Activated CD4-positive, alpha-beta memory T cell treated with anti-CD3 and anti-CD28 coated beads for 36 hours (primary cell): ENCODE results near the gene RNF215. TPM values are rescaled to one million over a fixed set of nuclear protein-coding genes. Genes with fewer than 3 reads are reported as not detected.

Source experiments
- CTCF ChIA-PET: fragments of 350-600 bp; sonication (Branson Sonifier 250); formaldehyde crosslinking; loops from one replicate; lab custom pipeline; 2021; ENCODE audit warnings: antibody characterized with exemption, inconsistent platforms; lab: Charles Lee
- POLR2A ChIA-PET: fragments of 350-600 bp; sonication (Branson Sonifier 250); formaldehyde crosslinking; loops from one replicate; lab custom pipeline; 2021; ENCODE audit warnings: antibody characterized with exemption; lab: Charles Lee
- DNase-seq: peaks from one replicate; pipeline ENCODE4 v3.0.0-alpha.2; 2020
- H3K27ac Mint-ChIP-seq: one replicate; pipeline ENCODE4 v1.8.0; 2021; ENCODE audit warnings: mixed read lengths
- H3K27me3 Mint-ChIP-seq: one replicate; pipeline ENCODE4 v1.8.0; 2021; ENCODE audit warnings: mixed read lengths
- H3K36me3 Mint-ChIP-seq: one replicate; pipeline ENCODE4 v1.8.0; 2021; ENCODE audit warnings: mixed read lengths
- H3K4me1 Mint-ChIP-seq: one replicate; pipeline ENCODE4 v1.8.0; 2021; ENCODE audit warnings: low read depth, mixed read lengths
- H3K4me3 Mint-ChIP-seq: one replicate; pipeline ENCODE4 v1.8.0; 2021; ENCODE audit warnings: mild to moderate bottlenecking, mixed read lengths
- H3K9me3 Mint-ChIP-seq: one replicate; pipeline ENCODE4 v1.8.0; 2021; ENCODE audit warnings: mixed read lengths
- intact Hi-C: fragments of 100-400 bp; cut with micrococcal nuclease; formaldehyde crosslinking; loops from one replicate; pipeline ENCODE4 v1.15.1; 2023
- total RNA-seq, 2 experiments: library from RNA; stranded (reverse); gene quantifications; one replicate each; pipeline ENCODE4 v1.2.3, GENCODE V29; 2021

Gene RNF215
- total RNA-seq, 2 experiments from 2014 or later = 8.8 to 10.2 TPM

DNA sequence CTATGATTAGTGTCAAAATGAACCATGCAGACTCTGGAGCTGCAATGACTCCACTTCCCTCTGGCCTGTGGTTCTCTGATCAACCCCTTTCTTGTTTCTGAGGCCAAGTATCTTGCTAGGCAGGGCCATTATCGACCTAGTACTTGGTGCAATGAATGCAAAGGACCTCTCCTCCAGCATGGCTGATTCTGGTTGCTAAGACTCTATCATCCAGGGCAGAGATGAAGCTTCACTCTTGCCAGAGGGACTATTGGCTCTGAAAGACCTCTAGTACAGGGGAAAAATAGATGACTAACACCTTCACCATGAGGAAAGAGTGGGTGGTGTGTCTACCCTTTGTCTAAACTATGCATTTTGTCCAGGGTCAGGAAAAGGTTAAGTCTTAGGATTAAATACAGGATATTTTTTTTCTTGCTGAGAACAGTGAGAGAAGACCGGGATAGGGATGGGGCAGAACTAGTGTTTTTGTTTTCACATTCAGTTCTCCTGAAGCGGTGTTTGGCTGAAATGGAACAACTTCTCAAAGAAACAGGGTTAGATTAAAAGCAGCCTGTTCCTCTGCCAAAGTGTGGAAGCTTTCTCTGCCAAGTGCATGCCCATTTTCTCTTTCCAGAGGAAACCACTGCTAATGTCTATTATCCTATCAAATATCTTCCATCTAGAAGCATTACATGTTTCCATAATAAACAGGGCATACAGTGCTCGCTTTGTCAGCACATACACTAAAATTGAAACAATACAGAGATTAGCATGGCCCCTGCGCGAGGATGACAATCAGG is 33.3 kb upstream of the RNF215 start:
- Mint-ChIP-seq H3K4me1 (peaks cover 43% of the 10 kb centered on the region), H3K36me3 (peaks cover 40% of the 10 kb centered on the region), H3K4me3 (peak overlapping the region; percentile 25), H3K27me3 (no peaks in the 10 kb centered on the region), H3K27ac (peak overlapping the region; percentile 75), H3K9me3 (no peaks in the 10 kb centered on the region)
- DNase-seq = peak; percentile 21
- intact Hi-C loops = loop anchor here (5.0 to 10.0 kb wide), 2 partner anchors 73 to 256 kb away; no protein-coding TSS in a partner anchor
- ChIA-PET CTCF (interaction anchor here (0.7 to 7.5 kb wide), 4 partner anchors 24 to 165 kb away, joined by 3 to 113 read pairs (median 30); partner anchors contain the start of genes CASTOR1, RNF215 and SEC14L2), POLR2A (interaction anchor here (1.0 to 1.5 kb wide), 2 partner anchors 15 to 18 kb away, joined by 3 read pairs; no protein-coding TSS in a partner anchor)

DNA sequence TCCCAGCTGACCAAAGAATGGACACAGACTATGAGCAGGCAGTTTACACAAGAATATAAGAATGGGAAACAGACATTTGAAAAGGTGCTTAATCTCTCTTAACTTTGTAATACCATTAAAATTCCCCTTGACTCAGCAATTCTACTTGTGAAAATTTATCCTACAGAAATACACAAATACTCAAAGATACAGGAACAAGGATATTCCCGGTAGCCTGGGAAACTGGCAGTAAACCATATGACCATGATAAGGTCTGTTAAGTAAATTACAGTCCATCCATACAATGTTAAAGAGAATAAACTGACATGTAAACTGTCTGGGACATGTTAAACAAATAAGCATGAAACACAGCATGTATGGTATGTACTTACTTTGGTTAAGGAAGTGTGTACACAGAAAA is 29.6 kb upstream of the RNF215 start:
- intact Hi-C loops = no loop called here
- Mint-ChIP-seq H3K27me3 (no peaks in the 10 kb centered on the region), H3K4me1 (peaks cover 44% of the 10 kb centered on the region), H3K4me3 (no peak overlapping the region), H3K9me3 (no peaks in the 10 kb centered on the region), H3K36me3 (peaks cover 45% of the 10 kb centered on the region), H3K27ac (no peak overlapping the region)
- POLR2A ChIA-PET = interaction anchor here (1.2 kb wide), 1 partner anchor 10 kb away, joined by 3 read pairs; no protein-coding TSS in a partner anchor
- CTCF ChIA-PET = no interaction called here
- DNase-seq = no peak

DNA sequence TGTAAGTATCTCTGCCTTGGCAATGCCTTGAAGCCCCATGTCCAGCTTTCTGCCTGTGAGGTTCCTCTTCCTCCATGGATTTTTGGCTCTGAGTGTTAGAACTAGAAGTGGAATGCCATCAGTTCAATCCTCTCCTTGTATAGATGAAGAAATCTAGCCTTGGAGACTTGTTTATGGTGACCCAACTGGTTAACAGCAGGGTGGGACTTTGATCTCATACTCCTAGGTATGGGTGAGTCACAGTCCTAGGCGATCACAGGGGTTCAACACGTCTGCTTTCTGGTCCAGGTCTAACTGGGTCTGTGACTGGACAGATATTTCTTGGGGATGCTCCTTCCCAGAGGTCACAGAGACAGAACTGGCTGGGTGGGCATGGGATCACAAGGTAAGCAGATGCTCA is 29.2 kb upstream of the RNF215 start:
- DNase-seq = no peak
- no peaks in the 10 kb centered on the region for H3K27me3 Mint-ChIP-seq
- no peak overlapping the region for H3K27ac Mint-ChIP-seq
- ChIA-PET POLR2A (interaction anchor here (1.2 kb wide), 1 partner anchor 10 kb away, joined by 3 read pairs; no protein-coding TSS in a partner anchor), CTCF (no interaction called here)
- peaks cover 40% of the 10 kb centered on the region for H3K4me1 Mint-ChIP-seq
- intact Hi-C loops = no loop called here
- peaks cover 44% of the 10 kb centered on the region for H3K36me3 Mint-ChIP-seq
- no peak overlapping the region for H3K4me3 Mint-ChIP-seq
- no peaks in the 10 kb centered on the region for H3K9me3 Mint-ChIP-seq

DNA sequence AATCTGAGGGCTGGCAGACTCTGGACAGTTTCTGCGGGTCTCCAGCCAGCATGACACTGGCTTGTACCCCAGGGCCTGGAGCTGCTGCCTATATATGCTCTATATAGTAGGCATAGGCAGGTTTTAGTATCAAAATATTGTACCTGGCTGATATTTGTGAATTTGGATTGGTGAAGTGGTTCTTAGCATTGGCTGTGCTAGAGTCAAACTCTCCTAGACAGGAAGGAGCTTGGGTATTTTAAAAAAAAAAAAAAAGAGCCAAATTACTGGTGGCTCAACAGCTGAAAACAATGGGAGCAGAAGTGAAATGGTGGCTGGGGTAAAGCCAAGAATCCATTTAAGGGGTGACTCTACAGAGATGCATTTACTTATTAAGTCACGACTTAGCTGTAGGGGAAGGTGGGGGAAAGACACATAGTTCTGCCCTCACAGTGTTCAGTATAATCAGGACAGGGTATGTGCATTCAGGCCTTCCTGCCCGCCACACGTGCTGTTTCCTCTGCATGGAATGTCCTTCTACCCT is 27.4 kb upstream of the RNF215 start:
- no peak for DNase-seq
- Mint-ChIP-seq H3K9me3 (no peaks in the 10 kb centered on the region), H3K27me3 (no peaks in the 10 kb centered on the region), H3K4me1 (peaks cover 23% of the 10 kb centered on the region), H3K4me3 (no peak overlapping the region), H3K36me3 (peaks cover 43% of the 10 kb centered on the region), H3K27ac (peak overlapping the region; percentile 66)
- ChIA-PET CTCF (interaction anchor here (1.1 to 2.1 kb wide), 3 partner anchors 10 to 16 kb away, joined by 5 to 6 read pairs (median 5); no protein-coding TSS in a partner anchor), POLR2A (interaction anchor here (0.6 to 1.9 kb wide), 4 partner anchors 9 to 130 kb away, joined by 3 to 12 read pairs (median 4); partner anchors contain the start of gene SEC14L2)
- intact Hi-C loops = no loop called here

DNA sequence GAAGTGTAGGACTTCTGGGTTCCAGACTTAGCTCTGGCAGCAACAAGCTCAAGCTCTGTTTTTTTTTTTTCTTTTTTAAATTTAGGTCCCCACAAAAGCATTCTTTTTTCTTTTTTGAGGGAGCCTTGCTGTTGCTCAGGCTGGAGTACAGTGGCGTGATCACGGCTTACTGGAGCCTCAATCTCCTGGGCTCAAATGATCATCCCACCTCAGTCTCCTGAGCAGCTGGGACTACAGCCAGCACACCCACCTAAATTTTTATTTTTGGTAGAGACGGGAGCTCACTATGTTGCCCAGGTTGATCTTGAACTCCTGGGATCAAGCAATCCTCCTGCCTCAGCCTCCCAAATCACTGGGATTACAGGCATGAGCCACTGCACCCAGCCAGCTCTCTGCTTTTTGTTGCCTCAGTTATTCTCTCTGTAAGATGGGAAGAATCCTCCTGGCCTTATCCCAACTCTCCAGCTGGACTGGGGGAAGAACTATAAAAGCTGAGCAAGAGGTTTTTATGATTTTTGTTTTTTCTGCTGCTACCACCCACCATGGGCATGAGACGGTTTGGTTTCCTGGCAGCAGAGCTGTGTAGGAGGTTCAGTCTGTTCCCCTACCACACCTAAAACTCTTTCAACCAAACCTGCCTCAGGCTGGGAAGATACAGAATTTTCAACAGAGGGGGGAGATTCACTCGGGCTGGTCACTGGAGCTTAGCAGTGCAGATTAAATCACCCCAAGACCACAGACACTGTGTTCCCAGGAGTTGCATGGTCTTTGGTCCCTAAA is 26.7 kb upstream of the RNF215 start:
- no peaks in the 10 kb centered on the region for H3K27me3 Mint-ChIP-seq
- peak overlapping the region; percentile 70 for H3K27ac Mint-ChIP-seq
- peak; percentile 31 for DNase-seq
- POLR2A ChIA-PET = interaction anchor here (0.9 to 1.9 kb wide), 3 partner anchors 10 to 17 kb away, joined by 3 to 12 read pairs (median 5); partner anchors contain the start of gene SEC14L2
- H3K4me3 Mint-ChIP-seq = no peak overlapping the region
- intact Hi-C loops = no loop called here
- CTCF ChIA-PET = interaction anchor here (1.1 to 2.2 kb wide), 4 partner anchors 10 to 17 kb away, joined by 5 to 11 read pairs (median 6); no protein-coding TSS in a partner anchor
- H3K36me3 Mint-ChIP-seq = peaks cover 43% of the 10 kb centered on the region
- no peaks in the 10 kb centered on the region for H3K9me3 Mint-ChIP-seq
- H3K4me1 Mint-ChIP-seq = peaks cover 23% of the 10 kb centered on the region

DNA sequence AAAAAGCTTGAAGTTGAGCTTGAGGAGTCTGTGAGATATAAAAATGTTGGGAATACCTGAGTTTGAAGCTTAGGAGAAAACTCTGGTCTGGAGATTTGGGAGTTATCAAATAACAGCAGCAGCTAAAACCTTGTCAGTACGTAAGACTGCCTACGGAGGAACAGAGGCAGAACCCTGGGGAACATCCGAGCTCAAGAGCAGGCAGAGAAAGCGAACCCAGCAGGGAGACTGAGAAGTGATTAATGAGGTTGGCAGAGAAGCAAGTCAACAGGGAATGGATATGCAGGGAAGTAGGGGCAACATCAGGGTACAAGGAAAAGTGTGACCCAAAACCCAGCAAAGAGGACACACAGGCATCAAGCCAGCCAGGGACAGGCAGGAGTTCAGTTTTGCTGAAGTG is 25.8 kb upstream of the RNF215 start:
- Mint-ChIP-seq H3K4me1 (peaks cover 29% of the 10 kb centered on the region), H3K27ac (peak overlapping the region; percentile 70), H3K36me3 (peaks cover 40% of the 10 kb centered on the region), H3K4me3 (no peak overlapping the region), H3K9me3 (no peaks in the 10 kb centered on the region), H3K27me3 (no peaks in the 10 kb centered on the region)
- ChIA-PET POLR2A (interaction anchor here (3.7 kb wide), 1 partner anchor 10 kb away, joined by 19 read pairs; no protein-coding TSS in a partner anchor), CTCF (interaction anchor here (1.0 to 2.9 kb wide), 4 partner anchors 11 to 125 kb away, joined by 3 to 11 read pairs (median 6); partner anchors contain the start of gene SEC14L2)
- DNase-seq = no peak
- intact Hi-C loops = no loop called here

DNA sequence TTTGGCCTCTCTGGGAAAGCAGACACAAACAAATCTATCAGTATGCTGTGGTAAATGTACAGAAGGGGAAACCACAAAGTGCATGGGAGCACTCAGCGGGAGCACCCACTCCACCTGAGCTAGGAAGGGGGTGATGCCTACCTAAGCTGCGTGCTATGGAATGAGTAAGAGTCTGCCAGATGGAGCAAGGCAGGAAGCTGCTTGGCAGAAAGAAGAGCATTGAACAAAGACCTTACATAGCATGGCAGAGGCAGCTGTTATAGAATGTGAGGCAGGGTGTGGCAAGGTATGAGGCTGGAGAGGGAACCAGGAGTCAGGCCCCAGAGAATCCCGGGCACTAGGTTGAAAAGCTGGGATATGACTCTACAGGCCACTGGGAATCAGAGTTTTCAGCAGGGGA is 24.6 kb upstream of the RNF215 start:
- CTCF ChIA-PET = interaction anchor here (0.6 to 2.9 kb wide), 3 partner anchors 12 to 17 kb away, joined by 4 to 11 read pairs (median 7); partner anchors contain the start of gene SEC14L2
- Mint-ChIP-seq H3K27ac (no peak overlapping the region), H3K36me3 (peaks cover 33% of the 10 kb centered on the region), H3K27me3 (no peaks in the 10 kb centered on the region), H3K4me1 (peaks cover 29% of the 10 kb centered on the region), H3K4me3 (no peak overlapping the region), H3K9me3 (no peaks in the 10 kb centered on the region)
- POLR2A ChIA-PET = interaction anchor here (3.7 kb wide), 1 partner anchor 11 kb away, joined by 19 read pairs; no protein-coding TSS in a partner anchor
- no peak for DNase-seq
- intact Hi-C loops = no loop called here

DNA sequence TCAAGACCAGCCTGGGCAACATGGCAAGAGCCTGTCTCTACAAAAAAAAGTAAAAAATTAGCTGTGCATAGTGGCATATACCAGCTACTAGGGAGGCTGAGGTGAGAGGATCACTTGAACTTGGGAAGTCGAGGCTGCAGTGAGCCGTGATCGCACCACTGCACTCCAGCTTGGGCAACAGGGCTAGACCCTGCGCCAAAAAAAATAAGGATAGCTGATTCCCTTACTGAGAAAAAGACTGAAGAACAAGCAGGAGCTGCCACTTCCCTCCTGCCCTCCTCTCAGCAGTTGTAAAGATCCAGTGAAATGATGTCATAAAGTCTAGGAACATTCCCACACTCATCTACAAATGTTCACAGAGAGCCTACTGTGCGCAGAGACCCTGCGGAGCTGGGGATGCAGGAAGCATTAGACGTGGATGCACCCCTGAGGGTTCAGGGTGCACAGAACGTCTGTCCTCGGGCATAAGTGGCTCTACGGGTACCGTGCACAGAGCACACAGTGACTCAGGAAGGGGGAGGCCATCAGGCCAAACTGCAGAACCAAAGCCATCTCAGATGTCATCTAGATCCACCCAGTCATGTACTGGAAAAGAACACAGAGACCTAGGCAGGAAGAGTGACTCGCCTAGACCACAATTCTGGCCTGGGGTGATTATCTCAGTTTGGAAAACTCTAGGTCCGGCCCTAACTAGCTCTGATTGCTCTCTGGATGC is 21.3 kb upstream of the RNF215 start:
- no peaks in the 10 kb centered on the region for H3K9me3 Mint-ChIP-seq
- intact Hi-C loops = no loop called here
- H3K4me1 Mint-ChIP-seq = peaks cover 15% of the 10 kb centered on the region
- no peak for DNase-seq
- no peak overlapping the region for H3K4me3 Mint-ChIP-seq
- POLR2A ChIA-PET = no interaction called here
- no peak overlapping the region for H3K27ac Mint-ChIP-seq
- H3K36me3 Mint-ChIP-seq = peaks cover 24% of the 10 kb centered on the region
- H3K27me3 Mint-ChIP-seq = no peaks in the 10 kb centered on the region
- CTCF ChIA-PET = interaction anchor here (2.5 kb wide), 1 partner anchor 77 kb away, joined by 5 read pairs; no protein-coding TSS in a partner anchor

DNA sequence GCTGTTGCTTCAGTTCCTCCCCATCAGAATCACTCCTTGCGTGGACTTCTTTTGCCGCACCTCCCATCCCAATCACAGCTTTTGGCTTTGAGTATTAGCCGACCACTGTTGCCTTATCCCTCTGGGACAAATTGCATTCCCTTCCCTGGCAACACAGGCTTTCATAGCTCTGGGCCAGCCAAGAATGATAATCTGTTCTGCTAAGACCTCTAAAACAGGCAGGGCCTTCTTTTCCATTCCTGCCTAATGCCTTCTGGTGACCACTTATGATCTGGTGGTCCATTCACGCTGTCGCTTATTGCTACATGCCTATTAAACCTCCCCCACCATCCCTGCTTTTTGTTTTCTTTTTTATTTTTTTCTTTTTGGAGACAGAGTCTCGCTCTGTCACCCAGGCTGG is 19.2 kb upstream of the RNF215 start:
- H3K4me3 Mint-ChIP-seq = no peak overlapping the region
- intact Hi-C loops = no loop called here
- CTCF ChIA-PET = interaction anchor here (1.4 kb wide), 1 partner anchor 15 kb away, joined by 4 read pairs; no protein-coding TSS in a partner anchor
- no peak overlapping the region for H3K27ac Mint-ChIP-seq
- no peaks in the 10 kb centered on the region for H3K27me3 Mint-ChIP-seq
- POLR2A ChIA-PET = interaction anchor here (1.7 kb wide), 1 partner anchor 18 kb away, joined by 4 read pairs; no protein-coding TSS in a partner anchor
- no peak for DNase-seq
- peaks cover 7% of the 10 kb centered on the region for H3K4me1 Mint-ChIP-seq
- H3K36me3 Mint-ChIP-seq = peaks cover 13% of the 10 kb centered on the region
- no peaks in the 10 kb centered on the region for H3K9me3 Mint-ChIP-seq

DNA sequence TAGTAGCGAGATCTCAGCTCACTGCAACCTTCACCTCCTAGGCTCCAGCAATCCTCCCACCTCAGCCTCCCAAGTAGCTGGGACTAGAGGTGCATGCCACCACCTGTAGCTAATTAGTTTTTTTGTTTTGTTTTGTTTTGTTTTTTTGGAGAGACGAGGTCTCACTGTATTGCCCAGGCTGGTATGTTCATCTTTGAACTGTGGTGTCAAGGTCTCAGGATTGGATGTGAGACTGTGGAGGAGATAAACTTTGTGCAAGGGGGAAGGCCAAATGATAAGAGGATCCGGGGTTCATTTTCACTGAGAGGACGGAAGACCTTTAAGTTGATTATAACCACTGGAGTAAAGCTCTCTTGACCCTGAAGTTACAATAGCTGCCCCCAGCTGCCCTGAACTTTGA is 18.5 kb upstream of the RNF215 start:
- Mint-ChIP-seq H3K36me3 (peaks cover 10% of the 10 kb centered on the region), H3K9me3 (no peaks in the 10 kb centered on the region), H3K4me3 (no peak overlapping the region), H3K27me3 (no peaks in the 10 kb centered on the region), H3K27ac (no peak overlapping the region), H3K4me1 (peaks cover 7% of the 10 kb centered on the region)
- intact Hi-C loops = no loop called here
- POLR2A ChIA-PET = interaction anchor here (1.2 to 1.7 kb wide), 2 partner anchors 15 to 18 kb away, joined by 3 to 4 read pairs; no protein-coding TSS in a partner anchor
- no peak for DNase-seq
- CTCF ChIA-PET = interaction anchor here (0.6 to 1.4 kb wide), 3 partner anchors 13 to 21 kb away, joined by 3 to 4 read pairs (median 4); no protein-coding TSS in a partner anchor
